HEK293T (cell line): ENCODE measurements around the gene FBH1.

Experiments used
- ARNT ChIP-seq: fragments of 450-650 bp; IDR thresholded peaks from 2 replicates; pipeline ENCODE4 v1.6.1; 2017; ENCODE audit warnings: mild to moderate bottlenecking
- BHLHE40 ChIP-seq: fragments of 450-650 bp; IDR thresholded peaks from 2 replicates; pipeline ENCODE4 v1.6.1; 2016; ENCODE audit warnings: mild to moderate bottlenecking, moderate library complexity, borderline replicate concordance
- FOXM1 ChIP-seq: fragments of 450-650 bp; IDR thresholded peaks from 2 replicates; pipeline ENCODE4 v1.6.1; 2017; ENCODE audit warnings: mild to moderate bottlenecking, borderline replicate concordance
- ZNF384 ChIP-seq: fragments of 450-650 bp; IDR thresholded peaks from 2 replicates; pipeline ENCODE4 v1.6.1; 2016

DNA sequence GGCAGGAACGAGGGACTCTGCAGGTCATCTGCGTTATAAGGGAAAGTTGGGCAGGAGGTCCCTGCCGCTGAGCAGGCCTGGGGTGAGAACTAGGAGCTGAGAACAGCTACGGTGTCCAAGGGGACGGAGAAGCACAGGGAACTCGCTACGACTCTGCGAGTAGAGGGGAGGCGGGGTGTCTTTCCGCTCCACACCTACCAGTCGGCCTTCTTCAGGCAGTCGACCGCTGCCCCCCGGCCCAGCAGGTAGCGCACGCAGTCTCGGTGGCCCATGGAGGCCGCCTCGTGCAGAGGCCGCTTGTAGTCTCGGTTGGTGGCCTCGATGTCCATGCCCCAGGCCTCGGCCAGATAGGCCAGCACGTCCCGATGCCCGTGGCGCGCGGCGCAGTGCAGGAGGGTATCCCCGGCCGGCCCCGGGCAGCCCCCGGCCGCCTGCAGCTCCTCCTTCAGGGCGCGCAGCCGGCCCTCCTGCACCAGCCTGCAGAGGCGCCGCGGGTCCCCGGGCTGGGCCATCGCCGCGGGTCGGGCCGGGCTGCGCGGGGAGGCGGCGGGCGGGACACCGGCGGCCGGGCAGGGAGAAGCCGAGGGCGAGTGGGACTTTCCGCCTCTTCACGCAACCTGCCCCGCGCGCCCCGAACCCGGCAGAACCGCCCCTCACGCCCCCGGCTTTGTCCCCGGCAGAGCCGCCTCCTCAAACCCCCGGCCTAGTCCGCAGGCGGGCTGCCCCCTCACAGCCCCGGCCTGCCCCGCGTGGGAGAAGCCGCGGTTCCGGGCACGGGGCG lies 1.0 kb upstream of the FBH1 start:
- no peak for TF ChIP-seq ARNT
- no peak for TF ChIP-seq ZNF384
- TF ChIP-seq BHLHE40: no peak
- no peak for TF ChIP-seq FOXM1
